Endothelial cell of umbilical vein (primary cell): ENCODE results near the gene TMPRSS13. TPM values are rescaled to one million over a fixed set of nuclear protein-coding genes. Genes with fewer than 3 reads are reported as not detected.

Experiments used
- BruUV-seq: library from RNA; stranded (reverse); fragments of 400-500 nt; replicated peaks from 2 replicates; lab custom pipeline; 2021; lab: Mats Ljungman, UMichigan
- CTCF ChIA-PET: fragments of 300-600, 350-600 bp; sonication (Branson Sonifier 250); formaldehyde crosslinking; loops from one replicate; lab custom pipeline; 2021; ENCODE audit warnings: antibody characterized with exemption, inconsistent platforms; lab: Charles Lee
- POLR2A ChIA-PET: fragments of 300-600, 350-600 bp; sonication (Branson Sonifier 250); formaldehyde crosslinking; loops from one replicate; lab custom pipeline; 2021; ENCODE audit warnings: antibody characterized with exemption, inconsistent platforms; lab: Charles Lee
- DNase-seq: peaks from one replicate; pipeline ENCODE4 v3.0.0-alpha.2; 2011; ENCODE audit warnings: low read depth, low spot score
- FAIRE-seq: peaks from 2 replicates; lab custom pipeline; 2011; peaks lifted over from hg19 to GRCh38; lab: Jason Lieb, UNC
- H2AFZ ChIP-seq: 2 replicates; pipeline ENCODE4 v1.6.0; 2012; ENCODE audit warnings: low read depth, low read length, control low read depth, inconsistent platforms
- H3K27ac ChIP-seq: 2 replicates; pipeline ENCODE4 v1.5.1; 2011; ENCODE audit warnings: low read depth, mild to moderate bottlenecking, control low read depth, low read length, moderate library complexity; ENCODE audit not compliant: insufficient read depth
- H3K27me3 ChIP-seq, 2 experiments: 2 replicates each; pipeline versions ENCODE4 v1.6.0 to v1.6.1; 2011; ENCODE audit warnings: low read length in 2 of 2, mixed read lengths in 1 of 2; ENCODE audit not compliant: control insufficient read depth in 2 of 2, insufficient read depth in 2 of 2
- H3K36me3 ChIP-seq, 2 experiments: 2 replicates in 1 of 2; 3 replicates in 1 of 2; pipeline ENCODE4 v1.5.1; 2011; ENCODE audit warnings: low read length in 2 of 2, mild to moderate bottlenecking in 1 of 2, moderate library complexity in 1 of 2; ENCODE audit not compliant: control insufficient read depth in 2 of 2, insufficient read depth in 2 of 2; ENCODE audit errors: extremely low read depth in 1 of 2
- H3K4me1 ChIP-seq: 3 replicates; pipeline ENCODE4 v1.5.1; 2011; ENCODE audit warnings: mild to moderate bottlenecking, low read length; ENCODE audit not compliant: control insufficient read depth, insufficient read depth; ENCODE audit errors: extremely low read depth
- H3K4me2 ChIP-seq: 2 replicates; pipeline ENCODE4 v1.6.1; 2011; ENCODE audit warnings: low read length, control low read depth, mixed read lengths; ENCODE audit not compliant: insufficient read depth
- H3K4me3 ChIP-seq, 3 experiments: fragments of 200-600 bp in 1 of 3; sonication (generic), shearing (Covaris generic) in 1 of 3; replicated peaks in 1 of 3; 2 replicates each; pipeline ENCODE4 v1.5.1; 2011 to 2016; ENCODE audit warnings: control low read depth in 3 of 3, low read length in 3 of 3, mild to moderate bottlenecking in 2 of 3, inconsistent platforms in 1 of 3, low read depth in 1 of 3, moderate library complexity in 1 of 3; ENCODE audit not compliant: insufficient read depth in 1 of 3
- H3K79me2 ChIP-seq: 2 replicates; pipeline ENCODE4 v1.6.0; 2012; ENCODE audit warnings: low read length, inconsistent platforms; ENCODE audit not compliant: control insufficient read depth, insufficient read depth
- H3K9ac ChIP-seq: replicated peaks from 2 replicates; pipeline ENCODE3; 2011; ENCODE audit warnings: low read length, control low read depth; ENCODE audit not compliant: insufficient read depth; ENCODE audit errors: extremely low read depth
- H3K9me1 ChIP-seq: replicated peaks from 3 replicates; pipeline ENCODE4 v1.6.0; 2011; ENCODE audit warnings: mild to moderate bottlenecking, low read length; ENCODE audit not compliant: control insufficient read depth, insufficient read depth; ENCODE audit errors: extremely low read depth
- H3K9me3 ChIP-seq: replicated peaks from 2 replicates; pipeline ENCODE4 v1.5.1; 2012; ENCODE audit warnings: low read length, inconsistent platforms; ENCODE audit not compliant: control insufficient read depth, insufficient read depth
- H4K20me1 ChIP-seq: replicated peaks from 2 replicates; pipeline ENCODE3; 2011; ENCODE audit warnings: mild to moderate bottlenecking, low read length; ENCODE audit not compliant: control insufficient read depth, insufficient read depth; ENCODE audit errors: extremely low read depth
- EZH2 ChIP-seq: IDR thresholded peaks from 2 replicates; pipeline ENCODE4 v1.6.1; 2012; ENCODE audit warnings: borderline replicate concordance, low read depth, mild to moderate bottlenecking, moderate library complexity, low read length, inconsistent platforms; ENCODE audit not compliant: severe bottlenecking
- FOS ChIP-seq: IDR thresholded peaks from 2 replicates; pipeline ENCODE4 v1.6.1; 2011; ENCODE audit warnings: mild to moderate bottlenecking, low read length, moderate library complexity, borderline replicate concordance; ENCODE audit not compliant: insufficient read depth
- GATA2 ChIP-seq: IDR thresholded peaks from 2 replicates; pipeline ENCODE4 v1.7.0; 2011; ENCODE audit warnings: low read depth, mild to moderate bottlenecking, moderate library complexity, mixed read lengths, low read length; ENCODE audit not compliant: insufficient read length, insufficient read depth
- JUN ChIP-seq: IDR thresholded peaks from 2 replicates; pipeline ENCODE4 v1.6.1; 2011; ENCODE audit warnings: borderline replicate concordance, low read depth; ENCODE audit not compliant: insufficient read length, insufficient read depth
- MAX ChIP-seq: IDR thresholded peaks from 2 replicates; pipeline ENCODE4 v1.6.1; 2011; ENCODE audit not compliant: insufficient read depth, insufficient read length
- MYC ChIP-seq: IDR thresholded peaks from one replicate; pipeline ENCODE4 v1.6.1; 2011; ENCODE audit warnings: mild to moderate bottlenecking, low read depth, low read length
- POLR2A ChIP-seq: IDR thresholded peaks from 2 replicates; pipeline ENCODE4 v1.6.1; 2012; ENCODE audit warnings: low read depth, mild to moderate bottlenecking, control low read depth, low read length
- POLR2AphosphoS5 ChIP-seq: IDR thresholded peaks from 2 replicates; pipeline ENCODE4 v1.6.1; 2012; ENCODE audit warnings: low read depth, mild to moderate bottlenecking, control low read depth, low read length, moderate library complexity; ENCODE audit not compliant: insufficient read depth
- dilution Hi-C: fragments of 300-500 bp; cut with MboI; formaldehyde crosslinking; loops from one replicate; pipeline ENCODE4 v1.15.0; 2019; ENCODE audit warnings: low sequenced_read_pairs; ENCODE audit not compliant: extremely low pct_ligation_motif_present
- intact Hi-C: fragments of 100-400 bp; cut with micrococcal nuclease; formaldehyde crosslinking; loops from one replicate; pipeline ENCODE4 v1.10.0; 2022
- polyA plus RNA-seq, 4 experiments: library from polyadenylated mRNA; depleted of rRNA in 3 of 4; stranded (reverse) in 3 of 4; unstranded in 1 of 4; fragments of >200 nt; gene quantifications; 2 replicates each; pipeline versions ENCODE4 v1.2.1 to v1.2.3, GENCODE V29; 2011 to 2012; ENCODE audit warnings: missing spikeins in 1 of 4
- total RNA-seq: library from RNA; stranded (reverse); gene quantifications from 2 replicates; pipeline ENCODE4 v1.2.3, GENCODE V29; 2021
- TF ChIP-seq, protein P1 (sequence below), 2 donors: IDR thresholded peaks; 1 replicate in 1 of 2; 2 replicates in 1 of 2; pipeline ENCODE4 v1.5.1; 2011; ENCODE audit warnings: low read length in 2 of 2, mild to moderate bottlenecking in 2 of 2, moderate library complexity in 2 of 2, control low read depth in 1 of 2, inconsistent platforms in 1 of 2, low read depth in 1 of 2; ENCODE audit not compliant: insufficient read depth in 1 of 2; ENCODE audit errors: extremely low read depth in 1 of 2

The TMPRSS13 gene
- total and polyA plus RNA-seq, 2 donors (not counting 3 experiments of a cell fraction or from before 2014, with no cell fraction given): 0.22 to 0.46 TPM

DNA sequence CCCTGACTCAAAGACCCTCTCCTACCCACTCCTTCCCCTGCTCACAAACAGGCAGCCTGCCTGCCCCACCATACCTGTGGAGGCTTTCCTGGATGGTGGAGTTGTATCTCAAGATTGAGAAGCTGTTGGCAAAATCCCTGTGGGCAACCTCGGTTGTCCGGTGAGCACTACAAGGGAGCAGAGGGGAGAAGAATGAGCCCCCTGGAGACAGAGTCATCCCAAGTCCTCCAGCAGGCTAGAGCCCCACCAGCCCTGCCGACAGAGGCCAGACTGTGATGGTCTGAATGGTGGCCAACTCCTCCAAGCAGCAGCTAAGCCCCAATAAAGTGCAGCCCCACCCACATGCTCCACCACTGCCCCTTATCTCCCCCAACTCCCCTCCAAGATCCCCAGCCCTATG, 17.5 kb downstream of the TMPRSS13 start:
- no peak overlapping the region for H3K4me3 ChIP-seq
- no peak overlapping the region for H3K27ac ChIP-seq
- H3K9me3 ChIP-seq: no peaks in the 10 kb centered on the region
- dilution Hi-C loops: no loop called here
- TF ChIP-seq EZH2 (no peak), JUN (no peak), MAX (no peak), MYC (no peak), FOS (no peak), POLR2A (no peak), POLR2AphosphoS5 (no peak), GATA2 (no peak)
- TF ChIP-seq, protein P1, sequence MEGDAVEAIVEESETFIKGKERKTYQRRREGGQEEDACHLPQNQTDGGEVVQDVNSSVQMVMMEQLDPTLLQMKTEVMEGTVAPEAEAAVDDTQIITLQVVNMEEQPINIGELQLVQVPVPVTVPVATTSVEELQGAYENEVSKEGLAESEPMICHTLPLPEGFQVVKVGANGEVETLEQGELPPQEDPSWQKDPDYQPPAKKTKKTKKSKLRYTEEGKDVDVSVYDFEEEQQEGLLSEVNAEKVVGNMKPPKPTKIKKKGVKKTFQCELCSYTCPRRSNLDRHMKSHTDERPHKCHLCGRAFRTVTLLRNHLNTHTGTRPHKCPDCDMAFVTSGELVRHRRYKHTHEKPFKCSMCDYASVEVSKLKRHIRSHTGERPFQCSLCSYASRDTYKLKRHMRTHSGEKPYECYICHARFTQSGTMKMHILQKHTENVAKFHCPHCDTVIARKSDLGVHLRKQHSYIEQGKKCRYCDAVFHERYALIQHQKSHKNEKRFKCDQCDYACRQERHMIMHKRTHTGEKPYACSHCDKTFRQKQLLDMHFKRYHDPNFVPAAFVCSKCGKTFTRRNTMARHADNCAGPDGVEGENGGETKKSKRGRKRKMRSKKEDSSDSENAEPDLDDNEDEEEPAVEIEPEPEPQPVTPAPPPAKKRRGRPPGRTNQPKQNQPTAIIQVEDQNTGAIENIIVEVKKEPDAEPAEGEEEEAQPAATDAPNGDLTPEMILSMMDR (IDR thresholded peaks at IDR 0.05; ENCODE audit: extremely low read depth in 1 of 2, insufficient read depth in 1 of 2, low read depth in 1 of 2, low read length in 2 of 2): no peak
- H3K79me2 ChIP-seq: no peaks in the 10 kb centered on the region
- no peaks in the 10 kb centered on the region for H3K36me3 ChIP-seq
- no peaks in the 10 kb centered on the region for H3K9me1 ChIP-seq
- H4K20me1 ChIP-seq: no peaks in the 10 kb centered on the region
- BruUV-seq: no TSS peak
- H3K4me1 ChIP-seq: peaks cover 5% of the 10 kb centered on the region
- no peaks in the 10 kb centered on the region for H3K27me3 ChIP-seq
- intact Hi-C loops: no loop called here
- no peak overlapping the region for H2AFZ ChIP-seq
- no peak overlapping the region for H3K4me2 ChIP-seq
- H3K9ac ChIP-seq: no peak overlapping the region
- POLR2A ChIA-PET: no interaction called here
- CTCF ChIA-PET: no interaction called here
- DNase-seq (no peak), FAIRE-seq (no peak)
